Measurements from ENCODE around the gene ATAD3C. TPM values are rescaled to one million over a fixed set of nuclear protein-coding genes. Genes with fewer than 3 reads are reported as not detected.

Gene ATAD3C
- not detected in 2 replicates for total RNA-seq

GRCh38 chr1:1449099-1449739 is at the start of gene ATAD3C:
TSS of gene ATAD3C (plus strand) at chr1:1449689. CDS start at chr1:1450684, 995 bp downstream.

GRCh38 chr1:1406821-1407635 is 42.5 kb upstream of the ATAD3C start, which contains the start of gene MRPL20:
TSS of gene MRPL20 (minus strand) at chr1:1407293. CDS start at chr1:1407217, 76 bp downstream.

GRCh38 chr1:1421147-1421906 is 28.2 kb upstream of the ATAD3C start, which contains the start of gene ANKRD65:
TSS of gene ANKRD65 (minus strand) at chr1:1421276. CDS start at chr1:1421005, 271 bp downstream.

GRCh38 chr1:1435106-1435903 is 14.2 kb upstream of the ATAD3C start, which contains the start of gene VWA1:
TSS of gene VWA1 (plus strand) at chr1:1435690. CDS start at chr1:1435749, 59 bp downstream.

GRCh38 chr1:1471389-1472052 is 22.0 kb downstream of the ATAD3C start, which contains the start of gene ATAD3B:
TSS of gene ATAD3B (plus strand) at chr1:1471765. CDS start at chr1:1471885, 120 bp downstream.

GRCh38 chr1:1511533-1512285 is 62.2 kb downstream of the ATAD3C start, which contains the start of gene ATAD3A:
TSS of gene ATAD3A (plus strand) at chr1:1512162. CDS start at chr1:1512269, 107 bp downstream.

Other genes starting within 250 kb of the ATAD3C start
- 0.64 and 1.9 TPM in 2 replicates for gene TNFRSF18, start 243.1 kb upstream of the ATAD3C start, total RNA-seq
- gene TNFRSF4, start 235.5 kb upstream of the ATAD3C start, total RNA-seq, result not detected in 2 replicates
- 73.1 and 76.6 TPM in 2 replicates for gene SDF4, start 217.7 kb upstream of the ATAD3C start, total RNA-seq
- 28.8 and 37.8 TPM in 2 replicates for gene B3GALT6, start 217.5 kb upstream of the ATAD3C start, total RNA-seq
- gene C1QTNF12, start 203.0 kb upstream of the ATAD3C start, total RNA-seq, result 1.9 and 2.4 TPM in 2 replicates
- 45.2 and 48.0 TPM in 2 replicates for gene UBE2J2, start 175.8 kb upstream of the ATAD3C start, total RNA-seq
- 0.21 and 0.96 TPM in 2 replicates for gene SCNN1D, start 169.3 kb upstream of the ATAD3C start, total RNA-seq
- 35.0 and 38.1 TPM in 2 replicates for gene ACAP3, start 141.8 kb upstream of the ATAD3C start, total RNA-seq
- 25.1 and 36.7 TPM in 2 replicates for gene PUSL1, start 141.1 kb upstream of the ATAD3C start, total RNA-seq
- 53.9 and 67.0 TPM in 2 replicates for gene INTS11, start 125.0 kb upstream of the ATAD3C start, total RNA-seq
- 17.1 and 23.1 TPM in 2 replicates for gene CPTP, start 124.9 kb upstream of the ATAD3C start, total RNA-seq
- gene TAS1R3, start 118.4 kb upstream of the ATAD3C start, total RNA-seq, result 0.21 TPM in 1 of 2 replicates, not detected in the other
- gene DVL1, start 100.3 kb upstream of the ATAD3C start, total RNA-seq, result 262 and 265 TPM in 2 replicates
- gene MXRA8, start 91.1 kb upstream of the ATAD3C start, total RNA-seq, result 2.8 and 12.0 TPM in 2 replicates
- gene AURKAIP1, start 74.5 kb upstream of the ATAD3C start, total RNA-seq, result 138 and 166 TPM in 2 replicates
- 75.2 and 80.1 TPM in 2 replicates for gene CCNL2, start 50.4 kb upstream of the ATAD3C start, total RNA-seq
- gene MRPL20, start 42.4 kb upstream of the ATAD3C start, total RNA-seq, result 56.1 and 74.5 TPM in 2 replicates
- gene ANKRD65, start 28.4 kb upstream of the ATAD3C start, total RNA-seq, result 11.6 and 15.1 TPM in 2 replicates
- 13.0 and 14.1 TPM in 2 replicates for gene VWA1, start 14.0 kb upstream of the ATAD3C start, total RNA-seq
- 13.0 and 22.4 TPM in 2 replicates for gene ATAD3B, start 22.1 kb downstream of the ATAD3C start, total RNA-seq
- 25.2 and 41.0 TPM in 2 replicates for gene ATAD3A, start 62.5 kb downstream of the ATAD3C start, total RNA-seq
- not detected in 2 replicates for gene TMEM240, start 90.9 kb downstream of the ATAD3C start, total RNA-seq
- 90.4 and 95.9 TPM in 2 replicates for gene SSU72, start 125.2 kb downstream of the ATAD3C start, total RNA-seq
- gene FNDC10, start 150.4 kb downstream of the ATAD3C start, total RNA-seq, result 0.64 and 2.4 TPM in 2 replicates
- 91.3 and 99.5 TPM in 2 replicates for gene MIB2, start 165.8 kb downstream of the ATAD3C start, total RNA-seq
- 0.64 and 2.2 TPM in 2 replicates for gene MMP23B, start 182.5 kb downstream of the ATAD3C start, total RNA-seq
- gene CDK11B, start 209.3 kb downstream of the ATAD3C start, total RNA-seq, result 3.8 and 4.1 TPM in 2 replicates
- 11.6 and 16.4 TPM in 2 replicates for gene SLC35E2B, start 243.1 kb downstream of the ATAD3C start, total RNA-seq